Activated effector memory CD4-positive, alpha-beta T cell treated with anti-CD3 and anti-CD28 coated beads, Interleukin-2, amount 50 U/mL, for 16 hours (primary cell): Measurements from ENCODE around the gene SMG6.
"Not testable (repeated sequence)": the region's sequence is repeated elsewhere in the genome, so short reads cannot be mapped to it uniquely, and the experiment has no call there.

Source experiments
- DNase-seq: peaks from one replicate; pipeline ENCODE4 v3.0.0-alpha.2; 2020

The SMG6 gene

GRCh38 chr17:2019723-2020122, 283.9 kb downstream of the SMG6 start:
- DNase-seq: no peak

- DNase-seq: no peak
Observed at GRCh38 chr17:2018716-2019510, 284.7 kb downstream of the SMG6 start.

GRCh38 chr17:2017274-2017941, 286.2 kb downstream of the SMG6 start:
- DNase-seq: no peak

GRCh38 chr17:2016494-2016893, 287.1 kb downstream of the SMG6 start:
- no peak for DNase-seq

GRCh38 chr17:2015314-2015713, 288.3 kb downstream of the SMG6 start:
- no peak for DNase-seq

- DNase-seq: no peak
Observed at GRCh38 chr17:2013994-2014317, 289.6 kb downstream of the SMG6 start.

- DNase-seq: not testable (repeated sequence)
Observed at GRCh38 chr17:2013220-2013993, 290.2 kb downstream of the SMG6 start.

- DNase-seq: no peak
Observed at GRCh38 chr17:2012499-2012898, 291.1 kb downstream of the SMG6 start.

GRCh38 chr17:2011411-2012371, 291.9 kb downstream of the SMG6 start:
- no peak for DNase-seq
